ENCODE measurements around the gene MAMLD1.

DNA sequence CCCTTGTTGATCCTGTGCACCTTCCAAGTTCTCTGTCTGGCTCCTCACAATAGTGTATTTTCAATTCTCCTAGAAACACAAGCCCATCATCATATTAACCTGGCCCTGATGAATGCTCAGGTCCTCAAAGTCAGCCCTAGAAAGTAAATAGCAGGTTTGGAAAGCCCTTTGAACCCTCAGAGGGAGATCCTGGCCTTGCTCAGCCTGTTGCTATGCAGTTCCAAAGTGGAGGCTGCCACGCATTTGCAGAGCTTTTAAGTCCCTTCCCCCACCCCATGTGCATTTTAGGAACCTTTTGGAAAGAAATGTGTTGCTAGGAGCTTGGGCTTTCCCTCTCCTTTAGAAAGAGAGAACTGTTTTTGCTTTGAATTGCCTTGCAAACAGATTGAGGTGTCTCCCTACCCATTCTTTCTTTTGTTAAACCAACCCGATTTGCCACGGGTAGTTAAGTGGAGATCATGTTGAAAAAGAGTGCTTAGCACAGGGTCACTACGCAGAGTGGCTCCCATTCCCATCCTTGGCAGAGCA is 12.2 kb downstream of the MAMLD1 start:
- TF ChIP-seq EZH2 (IDR thresholded peaks at IDR 0.05; ENCODE audit: low read length): no peak
- TF ChIP-seq, protein P1, sequence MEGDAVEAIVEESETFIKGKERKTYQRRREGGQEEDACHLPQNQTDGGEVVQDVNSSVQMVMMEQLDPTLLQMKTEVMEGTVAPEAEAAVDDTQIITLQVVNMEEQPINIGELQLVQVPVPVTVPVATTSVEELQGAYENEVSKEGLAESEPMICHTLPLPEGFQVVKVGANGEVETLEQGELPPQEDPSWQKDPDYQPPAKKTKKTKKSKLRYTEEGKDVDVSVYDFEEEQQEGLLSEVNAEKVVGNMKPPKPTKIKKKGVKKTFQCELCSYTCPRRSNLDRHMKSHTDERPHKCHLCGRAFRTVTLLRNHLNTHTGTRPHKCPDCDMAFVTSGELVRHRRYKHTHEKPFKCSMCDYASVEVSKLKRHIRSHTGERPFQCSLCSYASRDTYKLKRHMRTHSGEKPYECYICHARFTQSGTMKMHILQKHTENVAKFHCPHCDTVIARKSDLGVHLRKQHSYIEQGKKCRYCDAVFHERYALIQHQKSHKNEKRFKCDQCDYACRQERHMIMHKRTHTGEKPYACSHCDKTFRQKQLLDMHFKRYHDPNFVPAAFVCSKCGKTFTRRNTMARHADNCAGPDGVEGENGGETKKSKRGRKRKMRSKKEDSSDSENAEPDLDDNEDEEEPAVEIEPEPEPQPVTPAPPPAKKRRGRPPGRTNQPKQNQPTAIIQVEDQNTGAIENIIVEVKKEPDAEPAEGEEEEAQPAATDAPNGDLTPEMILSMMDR (optimal IDR thresholded peaks at IDR 0.05 in 1 of 3, IDR thresholded peaks at IDR 0.05 in 1 of 3, conservative IDR thresholded peaks at IDR 0.05 in 1 of 3; ENCODE audit: extremely low read depth in 1 of 3, insufficient read depth in 2 of 3, low read length in 3 of 3): no peak

Data from keratinocyte (primary cell).